Neural progenitor cell (in vitro differentiated cells): ENCODE data around the gene FLVCR1. TPM values are rescaled to one million over a fixed set of nuclear protein-coding genes. Genes with fewer than 3 reads are reported as not detected.

Experiments used
- DNase-seq: peaks from one replicate; pipeline ENCODE4 v3.0.0-alpha.2; 2016; ENCODE audit warnings: low spot score
- H2AFZ ChIP-seq: fragments of 200-600 bp; sonication (generic); replicated peaks from 2 replicates; pipeline ENCODE4 v1.6.1; 2016; ENCODE audit warnings: antibody characterized with exemption
- H3F3A ChIP-seq: fragments of 200-600 bp; sonication (generic); 2 replicates; pipeline ENCODE4 v1.6.1; 2016; ENCODE audit warnings: antibody characterized with exemption, low read depth
- H3K27ac ChIP-seq: fragments of 200-600 bp; sonication (generic); 2 replicates; pipeline ENCODE4 v1.5.1; 2016; ENCODE audit warnings: mild to moderate bottlenecking
- H3K27me3 ChIP-seq: fragments of 200-600 bp; sonication (generic); 2 replicates; pipeline ENCODE4 v1.6.1; 2016; ENCODE audit warnings: mild to moderate bottlenecking, moderate library complexity
- H3K36me3 ChIP-seq: fragments of 200-600 bp; sonication (generic); 2 replicates; pipeline ENCODE4 v1.5.1; 2016
- H3K4me1 ChIP-seq: fragments of 200-600 bp; sonication (generic); 2 replicates; pipeline ENCODE4 v1.6.1; 2016; ENCODE audit warnings: mixed run types
- H3K4me2 ChIP-seq: fragments of 200-600 bp; sonication (generic); 2 replicates; pipeline ENCODE4 v1.6.1; 2016
- H3K4me3 ChIP-seq: fragments of 200-600 bp; sonication (generic); 2 replicates; pipeline ENCODE4 v1.5.1; 2016
- H3K79me2 ChIP-seq: fragments of 200-600 bp; sonication (generic); 2 replicates; pipeline ENCODE4 v1.6.1; 2016; ENCODE audit warnings: low read depth
- H3K9ac ChIP-seq: fragments of 200-600 bp; sonication (generic); 2 replicates; pipeline ENCODE4 v1.6.1; 2016
- H3K9me3 ChIP-seq: fragments of 200-600 bp; sonication (generic); 2 replicates; pipeline ENCODE4 v1.5.1; 2016; ENCODE audit warnings: low read depth
- H4K20me1 ChIP-seq: fragments of 200-600 bp; sonication (generic); 2 replicates; pipeline ENCODE4 v1.6.1; 2016; ENCODE audit warnings: low read depth
- H3K27ac Mint-ChIP-seq: 3 replicates; pipeline ENCODE4 v1.8.0; 2021; ENCODE audit warnings: mixed read lengths
- H3K27me3 Mint-ChIP-seq: 2 replicates; pipeline ENCODE4 v1.8.0; 2022; ENCODE audit warnings: low read depth, mild to moderate bottlenecking, inconsistent platforms, moderate library complexity, mixed read lengths; ENCODE audit not compliant: insufficient read depth
- H3K36me3 Mint-ChIP-seq: 3 replicates; pipeline ENCODE4 v1.8.0; 2021; ENCODE audit warnings: mixed read lengths
- H3K4me1 Mint-ChIP-seq: 3 replicates; pipeline ENCODE4 v1.8.0; 2021; ENCODE audit warnings: mixed read lengths
- H3K4me3 Mint-ChIP-seq: 3 replicates; pipeline ENCODE4 v1.8.0; 2021; ENCODE audit warnings: mild to moderate bottlenecking, moderate library complexity, mixed read lengths
- H3K9me3 Mint-ChIP-seq: 3 replicates; pipeline ENCODE4 v1.8.0; 2020; ENCODE audit warnings: mixed read lengths
- EZH2 ChIP-seq: fragments of 200-600 bp; sonication (generic); IDR thresholded peaks from 2 replicates; pipeline ENCODE4 v1.6.1; 2017; ENCODE audit warnings: antibody characterized with exemption, mild to moderate bottlenecking, moderate library complexity
- EZH2phosphoT487 ChIP-seq: fragments of 200-600 bp; sonication (generic); IDR thresholded peaks from 2 replicates; pipeline ENCODE4 v1.6.1; 2017; ENCODE audit warnings: antibody characterized with exemption
- total RNA-seq: library from RNA; depleted of rRNA; stranded (reverse); fragments of >200 nt; gene quantifications from 2 replicates; pipeline ENCODE4 v1.2.3, GENCODE V29; 2015; ENCODE audit warnings: low replicate concordance
- TF ChIP-seq, protein P1 (sequence below): fragments of 200-600 bp; sonication (generic); IDR thresholded peaks from 2 replicates; pipeline ENCODE4 v1.5.1; 2017; ENCODE audit warnings: antibody characterized with exemption, mild to moderate bottlenecking

The FLVCR1 gene
- total RNA-seq, 1 donor from 2014 or later = 33.2 TPM

DNA sequence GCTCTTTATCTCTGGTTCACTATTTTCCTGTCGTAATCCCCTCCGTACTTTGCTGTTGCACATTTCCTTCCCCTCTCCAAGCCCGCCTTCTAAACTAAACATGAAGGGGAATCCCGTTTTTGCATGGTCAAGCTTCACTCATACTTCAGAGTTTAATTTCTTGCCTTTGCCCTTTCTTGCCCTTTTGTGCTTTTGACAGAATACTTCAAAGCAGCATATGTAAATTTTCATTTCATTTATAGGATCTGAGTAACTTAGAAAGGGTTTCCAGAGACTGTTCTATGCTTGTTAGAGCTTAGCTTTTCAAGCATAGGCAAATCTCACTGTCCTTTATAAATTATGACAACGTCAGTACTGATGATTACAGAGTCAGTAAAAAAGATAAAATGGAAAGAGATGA, 38.3 kb upstream of the FLVCR1 start:
- peaks cover 3% of the 10 kb centered on the region for H3K27me3 Mint-ChIP-seq
- no peak for DNase-seq

DNA sequence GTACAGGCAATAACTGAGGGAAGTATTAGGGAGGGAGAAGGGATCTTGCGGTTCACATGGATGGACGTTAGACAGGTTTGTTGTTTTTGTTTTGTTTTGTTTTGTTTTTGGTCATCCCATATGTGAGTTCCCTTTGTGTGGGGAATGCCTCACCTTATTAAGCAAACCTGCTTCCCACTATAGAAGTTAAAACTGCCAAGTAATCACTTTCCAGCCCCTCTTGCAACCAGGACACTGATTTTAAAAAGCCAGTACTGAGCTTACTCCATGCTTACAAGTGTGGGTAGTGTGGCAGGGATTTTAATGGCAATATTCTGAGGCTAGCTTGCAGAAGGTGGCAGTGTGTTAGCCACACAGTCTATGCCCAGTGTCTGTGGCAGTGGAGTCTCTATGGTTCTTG, 37.1 kb upstream of the FLVCR1 start:
- peaks cover 7% of the 10 kb centered on the region for H3K4me1 Mint-ChIP-seq
- no peak overlapping the region for H3K4me3 Mint-ChIP-seq
- Histone ChIP-seq H3K79me2 (no peaks in the 10 kb centered on the region), H3K4me2 (no peak overlapping the region), H3K27me3 (no peaks in the 10 kb centered on the region), H3K4me1 (no peaks in the 10 kb centered on the region), H3K4me3 (no peak overlapping the region), H3K27ac (no peak overlapping the region), H3F3A (no peaks in the 10 kb centered on the region), H2AFZ (peak overlapping the region; percentile 39), H3K9me3 (no peaks in the 10 kb centered on the region), H3K36me3 (no peaks in the 10 kb centered on the region), H3K9ac (no peak overlapping the region), H4K20me1 (no peaks in the 10 kb centered on the region)
- peaks cover 2% of the 10 kb centered on the region for H3K27me3 Mint-ChIP-seq
- no peak overlapping the region for H3K27ac Mint-ChIP-seq
- TF ChIP-seq, protein P1, sequence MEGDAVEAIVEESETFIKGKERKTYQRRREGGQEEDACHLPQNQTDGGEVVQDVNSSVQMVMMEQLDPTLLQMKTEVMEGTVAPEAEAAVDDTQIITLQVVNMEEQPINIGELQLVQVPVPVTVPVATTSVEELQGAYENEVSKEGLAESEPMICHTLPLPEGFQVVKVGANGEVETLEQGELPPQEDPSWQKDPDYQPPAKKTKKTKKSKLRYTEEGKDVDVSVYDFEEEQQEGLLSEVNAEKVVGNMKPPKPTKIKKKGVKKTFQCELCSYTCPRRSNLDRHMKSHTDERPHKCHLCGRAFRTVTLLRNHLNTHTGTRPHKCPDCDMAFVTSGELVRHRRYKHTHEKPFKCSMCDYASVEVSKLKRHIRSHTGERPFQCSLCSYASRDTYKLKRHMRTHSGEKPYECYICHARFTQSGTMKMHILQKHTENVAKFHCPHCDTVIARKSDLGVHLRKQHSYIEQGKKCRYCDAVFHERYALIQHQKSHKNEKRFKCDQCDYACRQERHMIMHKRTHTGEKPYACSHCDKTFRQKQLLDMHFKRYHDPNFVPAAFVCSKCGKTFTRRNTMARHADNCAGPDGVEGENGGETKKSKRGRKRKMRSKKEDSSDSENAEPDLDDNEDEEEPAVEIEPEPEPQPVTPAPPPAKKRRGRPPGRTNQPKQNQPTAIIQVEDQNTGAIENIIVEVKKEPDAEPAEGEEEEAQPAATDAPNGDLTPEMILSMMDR = no peak
- TF ChIP-seq EZH2phosphoT487 = no peak
- H3K9me3 Mint-ChIP-seq = peaks cover 12% of the 10 kb centered on the region
- no peak for DNase-seq
- H3K36me3 Mint-ChIP-seq = no peaks in the 10 kb centered on the region

More for the DNA sequence above, 38.3 kb upstream of the FLVCR1 start:
- H3K27ac Mint-ChIP-seq = no peak overlapping the region
- H3F3A ChIP-seq = no peaks in the 10 kb centered on the region
- no peaks in the 10 kb centered on the region for H3K9me3 ChIP-seq
- H3K79me2 ChIP-seq = no peaks in the 10 kb centered on the region
- TF ChIP-seq EZH2phosphoT487 (no peak), EZH2 (no peak)
- TF ChIP-seq, protein P1 = no peak
- H4K20me1 ChIP-seq = no peaks in the 10 kb centered on the region
- H3K36me3 ChIP-seq = no peaks in the 10 kb centered on the region
- H3K4me3 ChIP-seq = no peak overlapping the region
- H3K4me2 ChIP-seq = no peak overlapping the region
- H3K9me3 Mint-ChIP-seq = peaks cover 5% of the 10 kb centered on the region
- H2AFZ ChIP-seq = no peak overlapping the region
- H3K4me3 Mint-ChIP-seq = no peak overlapping the region
- H3K4me1 Mint-ChIP-seq = peaks cover 7% of the 10 kb centered on the region
- H3K27me3 ChIP-seq = no peaks in the 10 kb centered on the region
- H3K9ac ChIP-seq = no peak overlapping the region
- H3K4me1 ChIP-seq = no peaks in the 10 kb centered on the region
- H3K27ac ChIP-seq = no peak overlapping the region
- H3K36me3 Mint-ChIP-seq = no peaks in the 10 kb centered on the region

DNA sequence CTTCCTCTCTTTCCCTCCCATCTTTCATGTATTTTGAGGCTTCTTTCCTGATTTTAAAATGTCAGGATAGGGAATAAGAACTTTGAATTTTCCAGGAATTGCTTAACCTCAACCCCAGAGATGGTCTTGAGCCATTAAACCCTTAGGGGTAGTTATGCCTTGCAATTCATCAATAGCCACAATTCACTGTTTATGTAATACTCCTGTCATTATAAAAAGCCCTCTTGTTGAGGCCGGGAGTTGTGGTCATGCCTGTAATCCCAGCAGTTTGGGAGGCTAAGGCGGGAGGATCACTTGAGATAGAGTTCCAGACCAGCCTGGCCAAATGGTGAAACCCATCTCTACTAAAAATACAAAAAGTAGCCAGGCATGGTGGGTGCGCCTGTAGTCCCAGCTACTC, 35.1 kb upstream of the FLVCR1 start:
- Histone ChIP-seq H3K4me1 (no peaks in the 10 kb centered on the region), H3F3A (no peaks in the 10 kb centered on the region), H3K27me3 (no peaks in the 10 kb centered on the region), H3K9me3 (no peaks in the 10 kb centered on the region), H3K36me3 (no peaks in the 10 kb centered on the region), H3K9ac (no peak overlapping the region), H3K27ac (no peak overlapping the region), H3K79me2 (no peaks in the 10 kb centered on the region), H4K20me1 (no peaks in the 10 kb centered on the region), H3K4me3 (no peak overlapping the region), H3K4me2 (no peak overlapping the region), H2AFZ (no peak overlapping the region)
- H3K9me3 Mint-ChIP-seq = peaks cover 17% of the 10 kb centered on the region
- H3K27ac Mint-ChIP-seq = no peak overlapping the region
- DNase-seq = no peak
- no peak overlapping the region for H3K4me3 Mint-ChIP-seq
- no peaks in the 10 kb centered on the region for H3K36me3 Mint-ChIP-seq
- TF ChIP-seq, protein P1 = no peak
- TF ChIP-seq EZH2 = no peak
- no peak for TF ChIP-seq EZH2phosphoT487
- no peaks in the 10 kb centered on the region for H3K27me3 Mint-ChIP-seq
- peaks cover 2% of the 10 kb centered on the region for H3K4me1 Mint-ChIP-seq

GRCh38 chr1:212824201-212824600, 33.9 kb upstream of the FLVCR1 start:
- H2AFZ ChIP-seq = no peak overlapping the region
- Mint-ChIP-seq H3K27ac (peak overlapping the region; percentile 38), H3K36me3 (no peaks in the 10 kb centered on the region), H3K4me1 (peaks cover 2% of the 10 kb centered on the region), H3K4me3 (no peak overlapping the region), H3K27me3 (no peaks in the 10 kb centered on the region), H3K9me3 (peaks cover 17% of the 10 kb centered on the region)
- H3K36me3 ChIP-seq = no peaks in the 10 kb centered on the region
- H3K4me1 ChIP-seq = no peaks in the 10 kb centered on the region
- H4K20me1 ChIP-seq = no peaks in the 10 kb centered on the region
- no peaks in the 10 kb centered on the region for H3F3A ChIP-seq
- no peak overlapping the region for H3K27ac ChIP-seq
- H3K27me3 ChIP-seq = no peaks in the 10 kb centered on the region
- no peak for DNase-seq
- TF ChIP-seq, protein P1 = no peak
- TF ChIP-seq EZH2 (no peak), EZH2phosphoT487 (no peak)
- H3K4me2 ChIP-seq = no peak overlapping the region
- no peaks in the 10 kb centered on the region for H3K9me3 ChIP-seq
- no peak overlapping the region for H3K9ac ChIP-seq
- H3K79me2 ChIP-seq = no peaks in the 10 kb centered on the region
- no peak overlapping the region for H3K4me3 ChIP-seq
